ENCODE results near the gene DNMT3B.

Gene DNMT3B

GRCh38 chr20:32784369-32785080, 22.3 kb downstream of the DNMT3B start:
- no peaks in the 10 kb centered on the region for H3K27me3 ChIP-seq (ENCODE audit: insufficient read depth, low read length)
- H3K4me2 ChIP-seq (ENCODE audit: low read length) = no peak overlapping the region
- H3K36me3 ChIP-seq (ENCODE audit: insufficient read depth, low read length) = peaks cover 57% of the 10 kb centered on the region
- TF ChIP-seq CTCF (IDR thresholded peaks at IDR 0.05; ENCODE audit: low read length) (no peak), EZH2 (IDR thresholded peaks at IDR 0.05; ENCODE audit: borderline replicate concordance, low read length) (no peak)
- no peaks in the 10 kb centered on the region for H3K9me3 ChIP-seq (ENCODE audit: low read length)
- no peaks in the 10 kb centered on the region; the same call in 1 of the 2 replicates for H3F3A ChIP-seq (ENCODE audit: insufficient read depth, low read length)
- H2AFZ ChIP-seq (ENCODE audit: low read length) = no peak overlapping the region
- H3K79me2 ChIP-seq (ENCODE audit: insufficient read depth, low read length) = no peaks in the 10 kb centered on the region
- H3K4me3 ChIP-seq (ENCODE audit: low read depth, low read length, poor library complexity, severe bottlenecking) = no peak overlapping the region
- H3K4me1 ChIP-seq (ENCODE audit: insufficient read depth, low read length, severe bottlenecking) = no peaks in the 10 kb centered on the region
- no peaks in the 10 kb centered on the region for H3K9me2 ChIP-seq (ENCODE audit: low read depth, low read length)
- no peak overlapping the region for H3K27ac ChIP-seq (ENCODE audit: low read depth, low read length, poor library complexity, severe bottlenecking)
- no peaks in the 10 kb centered on the region for H4K20me1 ChIP-seq (ENCODE audit: insufficient read depth, low read length)
- no peak overlapping the region for H3K9ac ChIP-seq (ENCODE audit: low read length)

- Histone ChIP-seq H4K20me1 (ENCODE audit: insufficient read depth, low read length) (no peaks in the 10 kb centered on the region), H3K27me3 (ENCODE audit: insufficient read depth, low read length) (no peaks in the 10 kb centered on the region), H3K79me2 (ENCODE audit: insufficient read depth, low read length) (no peaks in the 10 kb centered on the region), H3K9me3 (ENCODE audit: low read length) (no peaks in the 10 kb centered on the region), H3K9me2 (ENCODE audit: low read depth, low read length) (no peaks in the 10 kb centered on the region), H3K36me3 (ENCODE audit: insufficient read depth, low read length) (peaks cover 51% of the 10 kb centered on the region), H3K9ac (ENCODE audit: low read length) (no peak overlapping the region), H3F3A (ENCODE audit: insufficient read depth, low read length) (no peaks in the 10 kb centered on the region; the same call in 1 of the 2 replicates), H3K4me1 (ENCODE audit: insufficient read depth, low read length, severe bottlenecking) (no peaks in the 10 kb centered on the region), H3K27ac (ENCODE audit: low read depth, low read length, poor library complexity, severe bottlenecking) (no peak overlapping the region), H3K4me2 (ENCODE audit: low read length) (no peak overlapping the region), H3K4me3 (ENCODE audit: low read depth, low read length, poor library complexity, severe bottlenecking) (no peak overlapping the region), H2AFZ (ENCODE audit: low read length) (no peak overlapping the region)
- no peak for TF ChIP-seq CTCF (IDR thresholded peaks at IDR 0.05; ENCODE audit: low read length)
- TF ChIP-seq EZH2 (IDR thresholded peaks at IDR 0.05; ENCODE audit: borderline replicate concordance, low read length) = no peak
Measured at GRCh38 chr20:32786059-32786760, 24.0 kb downstream of the DNMT3B start.

GRCh38 chr20:32787168-32787567, 25.0 kb downstream of the DNMT3B start:
- Histone ChIP-seq H3K4me1 (ENCODE audit: insufficient read depth, low read length, severe bottlenecking) (peaks cover 6% of the 10 kb centered on the region), H4K20me1 (ENCODE audit: insufficient read depth, low read length) (no peaks in the 10 kb centered on the region), H3K9ac (ENCODE audit: low read length) (no peak overlapping the region), H3K4me3 (ENCODE audit: low read depth, low read length, poor library complexity, severe bottlenecking) (no peak overlapping the region), H3K36me3 (ENCODE audit: insufficient read depth, low read length) (peaks cover 58% of the 10 kb centered on the region), H3K27me3 (ENCODE audit: insufficient read depth, low read length) (no peaks in the 10 kb centered on the region), H3K9me3 (ENCODE audit: low read length) (no peaks in the 10 kb centered on the region), H3K4me2 (ENCODE audit: low read length) (no peak overlapping the region), H3K79me2 (ENCODE audit: insufficient read depth, low read length) (no peaks in the 10 kb centered on the region), H2AFZ (ENCODE audit: low read length) (no peak overlapping the region), H3K27ac (ENCODE audit: low read depth, low read length, poor library complexity, severe bottlenecking) (no peak overlapping the region), H3F3A (ENCODE audit: insufficient read depth, low read length) (no peaks in the 10 kb centered on the region; the same call in 1 of the 2 replicates), H3K9me2 (ENCODE audit: low read depth, low read length) (no peaks in the 10 kb centered on the region)
- no peak for TF ChIP-seq EZH2 (IDR thresholded peaks at IDR 0.05; ENCODE audit: borderline replicate concordance, low read length)
- no peak for TF ChIP-seq CTCF (IDR thresholded peaks at IDR 0.05; ENCODE audit: low read length)

Measured in OCI-LY1 (cell line).